RPMI8226 (cell line): ENCODE data around the gene RSPO4.

Source experiments
- DNase-seq: peaks from one replicate; pipeline ENCODE4 v3.0.0-alpha.2; 2015

RSPO4 gene

GRCh38 chr20:967796-968742 is 34.0 kb downstream of the RSPO4 start:
- peak; percentile 35 for DNase-seq

GRCh38 chr20:965956-966355 is 36.2 kb downstream of the RSPO4 start:
- no peak for DNase-seq

- DNase-seq = no peak
These were observed 38.3 kb downstream of the RSPO4 start for GRCh38 chr20:963795-964194.

- no peak for DNase-seq
These were observed 39.4 kb downstream of the RSPO4 start for GRCh38 chr20:962683-963082.

GRCh38 chr20:962223-962622 is 39.9 kb downstream of the RSPO4 start:
- DNase-seq = no peak

GRCh38 chr20:961768-962167 is 40.3 kb downstream of the RSPO4 start:
- DNase-seq = no peak

GRCh38 chr20:959996-960615 is 42.0 kb downstream of the RSPO4 start:
- no peak for DNase-seq

GRCh38 chr20:958936-959815 is 42.9 kb downstream of the RSPO4 start:
- DNase-seq = no peak

GRCh38 chr20:957544-957943 is 44.6 kb downstream of the RSPO4 start:
- peak; percentile 16 for DNase-seq

- peak; percentile 76 for DNase-seq
These were observed 45.7 kb downstream of the RSPO4 start for GRCh38 chr20:956330-956951.

GRCh38 chr20:955656-956055 is 46.5 kb downstream of the RSPO4 start:
- DNase-seq = no peak

GRCh38 chr20:955111-955510 is 47.0 kb downstream of the RSPO4 start:
- DNase-seq = no peak

- peak; percentile 31 for DNase-seq
These were observed 48.4 kb downstream of the RSPO4 start for GRCh38 chr20:953742-954141.

- no peak for DNase-seq
These were observed 49.8 kb downstream of the RSPO4 start for GRCh38 chr20:952196-952795.

- no peak for DNase-seq
These were observed 50.5 kb downstream of the RSPO4 start for GRCh38 chr20:951384-952169.

- DNase-seq = no peak
These were observed 52.4 kb downstream of the RSPO4 start for GRCh38 chr20:949717-950116.

GRCh38 chr20:946826-947225 is 55.3 kb downstream of the RSPO4 start:
- DNase-seq = no peak

- no peak for DNase-seq
These were observed 56.3 kb downstream of the RSPO4 start for GRCh38 chr20:945841-946240.

- DNase-seq = no peak
These were observed 57.2 kb downstream of the RSPO4 start for GRCh38 chr20:944774-945410.

GRCh38 chr20:944148-944547 is 58.0 kb downstream of the RSPO4 start:
- no peak for DNase-seq

- DNase-seq = no peak
These were observed 59.5 kb downstream of the RSPO4 start for GRCh38 chr20:942611-943010.
